IMR-90 (cell line): Measurements from ENCODE around the gene CALN1. TPM values are rescaled to one million over a fixed set of nuclear protein-coding genes. Genes with fewer than 3 reads are reported as not detected.

Experiments
- ATAC-seq: fragments of 200-7000 bp; cut with Tn5 transposase; 2 replicates; pipeline ENCODE4 v1.9.1; 2020; ENCODE audit warnings: low read depth, mild to moderate bottlenecking, moderate library complexity
- BruUV-seq: library from RNA; stranded (reverse); fragments of 400-500 nt; replicated peaks from 2 replicates; lab custom pipeline; 2021; lab: Mats Ljungman, UMichigan
- CTCF ChIA-PET: fragments of 300-600 bp; formaldehyde crosslinking; extraction: SDS; loops from one replicate; lab custom pipeline; 2021; ENCODE audit warnings: antibody characterized with exemption; lab: Yijun Ruan, JAX
- POLR2A ChIA-PET: fragments of 300-600 bp; sonication (Branson Sonifier 250); formaldehyde crosslinking; loops from one replicate; lab custom pipeline; 2022; ENCODE audit warnings: antibody characterized with exemption; ENCODE audit not compliant: unreplicated experiment; lab: Charles Lee
- DNase-seq: peaks from one replicate; pipeline ENCODE4 v3.0.0; 2013
- H2AFZ ChIP-seq: replicated peaks from 2 replicates; pipeline ENCODE3; 2013; ENCODE audit warnings: low read length, mild to moderate bottlenecking; ENCODE audit not compliant: poor library complexity
- H2AK5ac ChIP-seq: 2 replicates; pipeline ENCODE4 v1.6.1; 2013; ENCODE audit warnings: low read depth, low read length, inconsistent platforms
- H2AK9ac ChIP-seq: replicated peaks from 2 replicates; pipeline ENCODE3; 2013; ENCODE audit warnings: mild to moderate bottlenecking, low read depth, low read length, moderate library complexity; ENCODE audit not compliant: poor library complexity
- H2BK120ac ChIP-seq: 2 replicates; pipeline ENCODE4 v1.6.1; 2013; ENCODE audit warnings: low read depth, low read length, inconsistent platforms
- H2BK15ac ChIP-seq: 3 replicates; pipeline ENCODE4 v1.6.1; 2013; ENCODE audit warnings: low read depth, low read length, inconsistent platforms
- H2BK20ac ChIP-seq: 2 replicates; pipeline ENCODE4 v1.6.1; 2013; ENCODE audit warnings: low read depth, mild to moderate bottlenecking, inconsistent platforms, low read length, moderate library complexity
- H2BK5ac ChIP-seq: 2 replicates; pipeline ENCODE4 v1.6.1; 2013; ENCODE audit warnings: mild to moderate bottlenecking, low read depth, low read length, inconsistent platforms; ENCODE audit not compliant: poor library complexity, severe bottlenecking
- H3K14ac ChIP-seq: replicated peaks from 2 replicates; pipeline ENCODE4 v1.6.1; 2013; ENCODE audit warnings: low read depth, low read length, inconsistent platforms
- H3K18ac ChIP-seq: 2 replicates; pipeline ENCODE4 v1.6.1; 2013; ENCODE audit warnings: low read depth, low read length, control low read depth
- H3K23ac ChIP-seq: 2 replicates; pipeline ENCODE4 v1.6.1; 2013; ENCODE audit warnings: low read depth, low read length, inconsistent platforms
- H3K27ac ChIP-seq: 2 replicates; pipeline ENCODE4 v1.5.1; 2013; ENCODE audit warnings: mild to moderate bottlenecking, control low read depth, low read length; ENCODE audit not compliant: insufficient read depth
- H3K27me3 ChIP-seq: 2 replicates; pipeline ENCODE4 v1.6.1; 2013; ENCODE audit warnings: low read length; ENCODE audit not compliant: control insufficient read depth, insufficient read depth
- H3K36me3 ChIP-seq: 2 replicates; pipeline ENCODE4 v1.6.1; 2013; ENCODE audit warnings: low read length, mixed read lengths; ENCODE audit not compliant: control insufficient read depth, insufficient read depth
- H3K4ac ChIP-seq: 2 replicates; pipeline ENCODE4 v1.6.1; 2013; ENCODE audit warnings: low read depth, low read length, inconsistent platforms
- H3K4me1 ChIP-seq: 2 replicates; pipeline ENCODE4 v1.6.1; 2013; ENCODE audit warnings: low read length, mixed read lengths; ENCODE audit not compliant: control insufficient read depth, insufficient read depth
- H3K4me2 ChIP-seq: 2 replicates; pipeline ENCODE4 v1.6.1; 2013; ENCODE audit warnings: low read depth, mild to moderate bottlenecking, control low read depth, low read length, moderate library complexity
- H3K4me3 ChIP-seq: 2 replicates; pipeline ENCODE4 v1.5.1; 2013; ENCODE audit warnings: low read depth, mild to moderate bottlenecking, control low read depth, low read length, moderate library complexity; ENCODE audit not compliant: insufficient read depth
- H3K56ac ChIP-seq: 2 replicates; pipeline ENCODE4 v1.6.1; 2013; ENCODE audit warnings: low read length, inconsistent platforms; ENCODE audit not compliant: insufficient read depth; ENCODE audit errors: extremely low read depth
- H3K79me1 ChIP-seq, 2 experiments: 2 replicates each; pipeline ENCODE4 v1.6.1; 2013; ENCODE audit warnings: low read length in 2 of 2, inconsistent platforms in 1 of 2, low read depth in 1 of 2
- H3K9ac ChIP-seq: 2 replicates; pipeline ENCODE4 v1.6.1; 2013; ENCODE audit warnings: low read depth, low read length, control low read depth
- H3K9me1 ChIP-seq: 2 replicates; pipeline ENCODE4 v1.6.1; 2013; ENCODE audit warnings: low read length, inconsistent platforms; ENCODE audit not compliant: insufficient read depth
- H3K9me3 ChIP-seq: 2 replicates; pipeline ENCODE4 v1.6.1; 2013; ENCODE audit warnings: low read length; ENCODE audit not compliant: control insufficient read depth, insufficient read depth
- H4K20me1 ChIP-seq: 2 replicates; pipeline ENCODE4 v1.6.1; 2013; ENCODE audit warnings: low read length, inconsistent platforms; ENCODE audit not compliant: insufficient read depth
- H4K5ac ChIP-seq: 2 replicates; pipeline ENCODE4 v1.6.1; 2013; ENCODE audit warnings: mild to moderate bottlenecking, low read depth, low read length, control low read depth
- H4K8ac ChIP-seq, 2 experiments: 2 replicates each; pipeline ENCODE4 v1.6.1; 2013; ENCODE audit warnings: low read depth in 2 of 2, low read length in 2 of 2, control low read depth in 1 of 2, inconsistent platforms in 1 of 2
- H4K91ac ChIP-seq: 2 replicates; pipeline ENCODE4 v1.6.1; 2013; ENCODE audit warnings: low read depth, low read length, inconsistent platforms; ENCODE audit not compliant: insufficient read depth
- BHLHE40 ChIP-seq: fragments of 150-350 bp; IDR thresholded peaks from 2 replicates; pipeline ENCODE4 v1.6.1; 2016; ENCODE audit warnings: mild to moderate bottlenecking, low read depth, low read length
- CHD1 ChIP-seq: IDR thresholded peaks from 2 replicates; pipeline ENCODE4 v1.6.1; 2012; ENCODE audit warnings: low read depth, low read length, improper control_type of control experiment
- MAFK ChIP-seq: IDR thresholded peaks from 2 replicates; pipeline ENCODE4 v1.6.1; 2012; ENCODE audit warnings: low read depth, low read length, improper control_type of control experiment
- NFE2L2 ChIP-seq: fragments of 150-350 bp; IDR thresholded peaks from 2 replicates; pipeline ENCODE4 v1.6.1; 2016; ENCODE audit warnings: low read depth, mild to moderate bottlenecking, low read length
- POLR2A ChIP-seq: IDR thresholded peaks from 2 replicates; pipeline ENCODE4 v1.6.1; 2012; ENCODE audit warnings: mild to moderate bottlenecking, low read depth, low read length
- RCOR1 ChIP-seq: IDR thresholded peaks from 2 replicates; pipeline ENCODE4 v1.6.1; 2012; ENCODE audit warnings: mild to moderate bottlenecking, low read length, improper control_type of control experiment; ENCODE audit not compliant: insufficient replicate concordance
- RFX5 ChIP-seq: IDR thresholded peaks from 2 replicates; pipeline ENCODE4 v1.8.0; 2012; ENCODE audit warnings: low read depth, mild to moderate bottlenecking, low read length, moderate library complexity
- WGBS, 2 experiments: methylation state at CpG; one replicate each; pipeline versions ENCODE4 v1.1.5 to v1.1.7; 2013; ENCODE audit warnings: missing lambda C conversion rate in 2 of 2; ENCODE audit not compliant: insufficient read length in 1 of 2; ENCODE audit errors: extremely low coverage in 2 of 2; 5-methylcytosine and 5-hydroxymethylcytosine counted together
- dilution Hi-C: fragments of 300-500 bp; cut with HindIII; formaldehyde crosslinking; loops from one replicate; pipeline ENCODE4 v1.14.3; 2018; ENCODE audit warnings: low sequenced_read_pairs; ENCODE audit not compliant: unreplicated experiment
- in situ Hi-C: fragments of 300-500 bp; cut with MboI; formaldehyde crosslinking; loops from 3 replicates; pipeline ENCODE4 v1.14.3; 2019; ENCODE audit warnings: low sequenced_read_pairs, inconsistent platforms, mixed read lengths
- intact Hi-C: fragments of 100-400 bp; cut with micrococcal nuclease; formaldehyde crosslinking; loops from 2 replicates; pipeline ENCODE4 v1.10.0; 2022
- polyA plus RNA-seq, 3 experiments: library from polyadenylated mRNA; depleted of rRNA; stranded (reverse); fragments of >200 nt; gene quantifications; 2 replicates each; pipeline ENCODE4 v1.2.3, GENCODE V29; 2012; ENCODE audit warnings: low replicate concordance in 1 of 3
- total RNA-seq: library from RNA; depleted of rRNA; stranded (reverse); fragments of >200 nt; gene quantifications from 2 replicates; pipeline ENCODE4 v1.2.3, GENCODE V29; 2012
- TF ChIP-seq, protein P1 (sequence below): conservative IDR thresholded peaks from 2 replicates; pipeline ENCODE4 v1.5.1; 2012; ENCODE audit warnings: mild to moderate bottlenecking, low read depth, low read length, improper control_type of control experiment
- TF ChIP-seq, protein P2 (sequence below): fragments of 150-350 bp; IDR thresholded peaks from 2 replicates; pipeline ENCODE4 v1.6.1; 2017; ENCODE audit warnings: mild to moderate bottlenecking, antibody characterized with exemption, low read length, low read depth
- TF ChIP-seq, protein P3 (sequence below): fragments of 150-350 bp; IDR thresholded peaks from 2 replicates; pipeline ENCODE4 v1.6.1; 2016; ENCODE audit warnings: low read depth, mild to moderate bottlenecking, low read length, moderate library complexity, borderline replicate concordance

The CALN1 gene
- total and polyA plus RNA-seq, 2 of the 4 experiments (the other 2 are of a cell fraction) = not detected

DNA sequence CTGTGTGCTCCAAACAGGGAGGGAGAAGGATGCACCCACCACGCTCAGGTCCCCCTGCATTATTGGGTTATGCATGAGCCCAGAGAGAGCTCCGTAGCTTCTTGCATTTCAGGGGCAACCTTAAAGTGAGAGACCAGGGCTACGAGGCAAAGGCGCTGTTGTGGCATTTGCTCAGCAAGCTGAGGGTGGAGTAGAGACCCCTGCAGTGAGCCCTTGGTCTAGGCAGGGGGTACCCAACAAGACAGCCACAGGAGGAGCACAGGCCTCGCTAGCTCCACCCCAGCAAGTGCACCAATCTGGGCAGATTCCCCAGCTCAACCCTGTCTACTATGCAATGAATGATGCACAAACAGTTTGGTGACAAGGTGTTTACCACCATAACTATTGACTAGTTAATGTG lies 198.4 kb downstream of the CALN1 start:
- Histone ChIP-seq H3K14ac (no peak overlapping the region), H2AK9ac (no peak overlapping the region), H4K91ac (no peak overlapping the region), H3K9me1 (no peaks in the 10 kb centered on the region), H3K4me3 (no peak overlapping the region), H3K23ac (no peak overlapping the region), H2BK20ac (no peak overlapping the region), H3K56ac (no peak overlapping the region), H3K79me1 (no peaks in the 10 kb centered on the region), H3K9ac (no peak overlapping the region), H3K27ac (no peak overlapping the region), H3K18ac (no peak overlapping the region), H3K36me3 (no peaks in the 10 kb centered on the region), H4K5ac (no peak overlapping the region), H2BK120ac (no peak overlapping the region), H3K27me3 (no peaks in the 10 kb centered on the region), H3K4me2 (no peak overlapping the region), H3K4ac (no peak overlapping the region), H4K8ac (no peak overlapping the region), H3K9me3 (peaks cover 25% of the 10 kb centered on the region), H2AFZ (no peak overlapping the region), H2AK5ac (no peak overlapping the region), H3K4me1 (no peaks in the 10 kb centered on the region), H4K20me1 (no peaks in the 10 kb centered on the region), H2BK5ac (no peak overlapping the region), H2BK15ac (no peak overlapping the region)
- in situ Hi-C loops (no loop called here), intact Hi-C loops (no loop called here), dilution Hi-C loops (no loop called here)
- 31% methylated on average over 3 of the region's 5 CpGs; no CpG with 5 or more reads in 1 of the 2 experiments for WGBS, 2 experiments
- no peak for TF ChIP-seq CHD1
- no peak for TF ChIP-seq POLR2A
- TF ChIP-seq MAFK = no peak
- TF ChIP-seq NFE2L2 = no peak
- TF ChIP-seq, protein P1, sequence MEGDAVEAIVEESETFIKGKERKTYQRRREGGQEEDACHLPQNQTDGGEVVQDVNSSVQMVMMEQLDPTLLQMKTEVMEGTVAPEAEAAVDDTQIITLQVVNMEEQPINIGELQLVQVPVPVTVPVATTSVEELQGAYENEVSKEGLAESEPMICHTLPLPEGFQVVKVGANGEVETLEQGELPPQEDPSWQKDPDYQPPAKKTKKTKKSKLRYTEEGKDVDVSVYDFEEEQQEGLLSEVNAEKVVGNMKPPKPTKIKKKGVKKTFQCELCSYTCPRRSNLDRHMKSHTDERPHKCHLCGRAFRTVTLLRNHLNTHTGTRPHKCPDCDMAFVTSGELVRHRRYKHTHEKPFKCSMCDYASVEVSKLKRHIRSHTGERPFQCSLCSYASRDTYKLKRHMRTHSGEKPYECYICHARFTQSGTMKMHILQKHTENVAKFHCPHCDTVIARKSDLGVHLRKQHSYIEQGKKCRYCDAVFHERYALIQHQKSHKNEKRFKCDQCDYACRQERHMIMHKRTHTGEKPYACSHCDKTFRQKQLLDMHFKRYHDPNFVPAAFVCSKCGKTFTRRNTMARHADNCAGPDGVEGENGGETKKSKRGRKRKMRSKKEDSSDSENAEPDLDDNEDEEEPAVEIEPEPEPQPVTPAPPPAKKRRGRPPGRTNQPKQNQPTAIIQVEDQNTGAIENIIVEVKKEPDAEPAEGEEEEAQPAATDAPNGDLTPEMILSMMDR = no peak
- TF ChIP-seq, protein P2, sequence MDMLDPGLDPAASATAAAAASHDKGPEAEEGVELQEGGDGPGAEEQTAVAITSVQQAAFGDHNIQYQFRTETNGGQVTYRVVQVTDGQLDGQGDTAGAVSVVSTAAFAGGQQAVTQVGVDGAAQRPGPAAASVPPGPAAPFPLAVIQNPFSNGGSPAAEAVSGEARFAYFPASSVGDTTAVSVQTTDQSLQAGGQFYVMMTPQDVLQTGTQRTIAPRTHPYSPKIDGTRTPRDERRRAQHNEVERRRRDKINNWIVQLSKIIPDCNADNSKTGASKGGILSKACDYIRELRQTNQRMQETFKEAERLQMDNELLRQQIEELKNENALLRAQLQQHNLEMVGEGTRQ = no peak
- no peak for TF ChIP-seq RCOR1
- TF ChIP-seq, protein P3, sequence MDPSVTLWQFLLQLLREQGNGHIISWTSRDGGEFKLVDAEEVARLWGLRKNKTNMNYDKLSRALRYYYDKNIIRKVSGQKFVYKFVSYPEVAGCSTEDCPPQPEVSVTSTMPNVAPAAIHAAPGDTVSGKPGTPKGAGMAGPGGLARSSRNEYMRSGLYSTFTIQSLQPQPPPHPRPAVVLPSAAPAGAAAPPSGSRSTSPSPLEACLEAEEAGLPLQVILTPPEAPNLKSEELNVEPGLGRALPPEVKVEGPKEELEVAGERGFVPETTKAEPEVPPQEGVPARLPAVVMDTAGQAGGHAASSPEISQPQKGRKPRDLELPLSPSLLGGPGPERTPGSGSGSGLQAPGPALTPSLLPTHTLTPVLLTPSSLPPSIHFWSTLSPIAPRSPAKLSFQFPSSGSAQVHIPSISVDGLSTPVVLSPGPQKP = no peak
- TF ChIP-seq BHLHE40 = no peak
- TF ChIP-seq RFX5 = no peak
- POLR2A ChIA-PET = no interaction called here
- CTCF ChIA-PET = interaction anchor here (0.6 kb wide), 1 partner anchor 374 kb away, joined by 8 read pairs; no protein-coding TSS in a partner anchor
- no TSS peak for BruUV-seq
- DNase-seq (no peak), ATAC-seq (no peak)
